ENCODE data around the gene GRM1. TPM values are rescaled to one million over a fixed set of nuclear protein-coding genes. Genes with fewer than 3 reads are reported as not detected.

Gene GRM1
- total and polyA plus RNA-seq, 2 donors (not counting 3 experiments of a cell fraction or from before 2014, with no cell fraction given) = 0.07 TPM; not detected in 1

GRCh38 chr6:146154197-146154596, 125.3 kb downstream of the GRM1 start:
- no peak for FAIRE-seq
- CTCF ChIA-PET = interaction anchor here (0.9 kb wide), 1 partner anchor 23 kb away, joined by 3 read pairs; no protein-coding TSS in a partner anchor
- no peak overlapping the region for H3K9ac ChIP-seq (replicated peaks; ENCODE audit: extremely low read depth, insufficient read depth, low read length)

More at GRCh38 chr6:146154197-146154596, 125.3 kb downstream of the GRM1 start:
- BruUV-seq (replicated peaks) = no TSS peak
- Histone ChIP-seq H3K9me3 (replicated peaks; ENCODE audit: control insufficient read depth, insufficient read depth, low read length) (no peaks in the 10 kb centered on the region), H3K4me2 (ENCODE audit: insufficient read depth, low read length) (no peak overlapping the region), H3K9me1 (replicated peaks; ENCODE audit: control insufficient read depth, extremely low read depth, insufficient read depth, low read length) (no peaks in the 10 kb centered on the region), H2AFZ (ENCODE audit: low read depth, low read length) (no peak overlapping the region), H3K79me2 (ENCODE audit: control insufficient read depth, insufficient read depth, low read length) (no peaks in the 10 kb centered on the region), H4K20me1 (replicated peaks; ENCODE audit: control insufficient read depth, extremely low read depth, insufficient read depth, low read length) (no peaks in the 10 kb centered on the region), H3K27ac (ENCODE audit: insufficient read depth, low read depth, low read length) (no peak overlapping the region), H3K27me3 (ENCODE audit: control insufficient read depth in 2 of 2, insufficient read depth in 2 of 2, low read length in 2 of 2) (no peaks in the 10 kb centered on the region), H3K4me3 (replicated peaks in 1 of 3; ENCODE audit: insufficient read depth in 1 of 3, low read depth in 1 of 3, low read length in 3 of 3) (no peak overlapping the region), H3K4me1 (ENCODE audit: control insufficient read depth, extremely low read depth, insufficient read depth, low read length) (no peaks in the 10 kb centered on the region), H3K36me3 (ENCODE audit: control insufficient read depth in 2 of 2, extremely low read depth in 1 of 2, insufficient read depth in 2 of 2, low read length in 2 of 2) (no peaks in the 10 kb centered on the region)
- POLR2A ChIA-PET = no interaction called here
- dilution Hi-C loops (cut with MboI; ENCODE audit: extremely low pct_ligation_motif_present, low sequenced_read_pairs) = no loop called here
- DNase-seq (ENCODE audit: low read depth, low spot score) = no peak
- intact Hi-C loops (cut with micrococcal nuclease) = no loop called here
- TF ChIP-seq GATA2 (IDR thresholded peaks at IDR 0.05; ENCODE audit: insufficient read depth, insufficient read length, low read depth, low read length) (no peak), FOS (IDR thresholded peaks at IDR 0.05; ENCODE audit: borderline replicate concordance, insufficient read depth, low read length) (no peak), MYC (IDR thresholded peaks at IDR 0.05; ENCODE audit: low read depth, low read length) (no peak), CTCF (IDR thresholded peaks at IDR 0.05; ENCODE audit: extremely low read depth in 1 of 2, insufficient read depth in 1 of 2, low read depth in 1 of 2, low read length in 2 of 2) (no peak), EZH2 (IDR thresholded peaks at IDR 0.05; ENCODE audit: borderline replicate concordance, low read depth, low read length, severe bottlenecking) (no peak), POLR2A (IDR thresholded peaks at IDR 0.05; ENCODE audit: low read depth, low read length) (no peak), JUN (IDR thresholded peaks at IDR 0.05; ENCODE audit: borderline replicate concordance, insufficient read depth, insufficient read length, low read depth) (no peak), POLR2AphosphoS5 (IDR thresholded peaks at IDR 0.05; ENCODE audit: insufficient read depth, low read depth, low read length) (no peak)
- TF ChIP-seq, protein P1, sequence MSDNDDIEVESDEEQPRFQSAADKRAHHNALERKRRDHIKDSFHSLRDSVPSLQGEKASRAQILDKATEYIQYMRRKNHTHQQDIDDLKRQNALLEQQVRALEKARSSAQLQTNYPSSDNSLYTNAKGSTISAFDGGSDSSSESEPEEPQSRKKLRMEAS (IDR thresholded peaks at IDR 0.05; ENCODE audit: insufficient read depth, insufficient read length) = no peak

Measured in endothelial cell of umbilical vein (primary cell).